HepG2 (cell line): ENCODE measurements around the gene KIF19. TPM values are rescaled to one million over a fixed set of nuclear protein-coding genes. Genes with fewer than 3 reads are reported as not detected.
A peak's percentile ranks its signal among the peaks of the same experiment; 100 is the strongest.

Experiments
- AGO1 ChIP-seq: fragments of 200-400 bp; formaldehyde crosslinking; IDR thresholded peaks from 2 replicates; pipeline ENCODE4 v1.6.1; 2017; ENCODE audit warnings: mild to moderate bottlenecking, low read depth, low read length, moderate library complexity; ENCODE audit not compliant: poor library complexity, severe bottlenecking
- AHR ChIP-seq: IDR thresholded peaks from 2 replicates; pipeline ENCODE4 v1.6.1; 2018; ENCODE audit warnings: missing genetic modification reagents, missing compliant biosample characterization
- ATF7 ChIP-seq, 2 experiments: fragments of 450-650 bp in 1 of 2; sonication (generic) in 1 of 2; formaldehyde crosslinking in 1 of 2; IDR thresholded peaks; 2 replicates each; pipeline versions ENCODE4 v1.4.0 to v1.6.1; 2016 to 2020; ENCODE audit warnings: antibody characterized with exemption in 1 of 2, mild to moderate bottlenecking in 1 of 2, missing genetic modification reagents in 1 of 2
- BRF2 ChIP-seq: sonication (generic); formaldehyde crosslinking; IDR thresholded peaks from 2 replicates; pipeline ENCODE4 v1.8.1; 2022; ENCODE audit warnings: mild to moderate bottlenecking, missing genetic modification reagents
- CC2D1A ChIP-seq: sonication (generic); formaldehyde crosslinking; IDR thresholded peaks from 2 replicates; pipeline ENCODE4 v1.8.1; 2023; ENCODE audit warnings: mild to moderate bottlenecking, missing genetic modification reagents
- HNRNPLL ChIP-seq: fragments of 200-400 bp; formaldehyde crosslinking; IDR thresholded peaks from 2 replicates; pipeline ENCODE4 v1.6.1; 2017; ENCODE audit warnings: mild to moderate bottlenecking, low read depth, low read length; ENCODE audit not compliant: poor library complexity, severe bottlenecking
- ISL2 ChIP-seq: sonication (generic); formaldehyde crosslinking; IDR thresholded peaks from 2 replicates; pipeline ENCODE4 v1.5.0; 2020; ENCODE audit warnings: missing genetic modification reagents
- ISX ChIP-seq: sonication (generic); formaldehyde crosslinking; conservative IDR thresholded peaks from 2 replicates; pipeline ENCODE4 v1.5.0; 2020; ENCODE audit warnings: missing genetic modification reagents
- KAT2B ChIP-seq: fragments of 150-350 bp; IDR thresholded peaks from 2 replicates; pipeline ENCODE4 v1.6.1; 2014; ENCODE audit warnings: low read depth, low read length, borderline replicate concordance
- KAT7 ChIP-seq: IDR thresholded peaks from 2 replicates; pipeline ENCODE4 v1.6.1; 2018; ENCODE audit warnings: borderline replicate concordance, missing compliant biosample characterization
- NR2F6 ChIP-seq, 2 experiments: IDR thresholded peaks; 2 replicates each; pipeline ENCODE4 v1.6.1; 2016; ENCODE audit warnings: antibody characterized with exemption in 1 of 2, mild to moderate bottlenecking in 1 of 2
- SMYD3 ChIP-seq: sonication (generic); formaldehyde crosslinking; IDR thresholded peaks from 2 replicates; pipeline ENCODE4 v1.8.1; 2023; ENCODE audit warnings: mild to moderate bottlenecking, missing genetic modification reagents
- SP5 ChIP-seq: IDR thresholded peaks from 2 replicates; pipeline ENCODE4 v1.6.1; 2016; ENCODE audit warnings: low read depth, borderline replicate concordance
- SSRP1 ChIP-seq: IDR thresholded peaks from 2 replicates; pipeline ENCODE4 v1.6.1; 2016; ENCODE audit warnings: control low read depth
- TFE3 ChIP-seq: IDR thresholded peaks from 2 replicates; pipeline ENCODE4 v1.6.1; 2016
- YEATS2 ChIP-seq: sonication (generic); formaldehyde crosslinking; IDR thresholded peaks from 2 replicates; pipeline ENCODE4 v1.4.0; 2020; ENCODE audit warnings: missing genetic modification reagents, borderline replicate concordance
- ZNF12 ChIP-seq: sonication (generic); formaldehyde crosslinking; IDR thresholded peaks from 2 replicates; pipeline ENCODE4 v1.5.0; 2020; ENCODE audit warnings: missing genetic modification reagents
- ZNF225 ChIP-seq: sonication (generic); formaldehyde crosslinking; IDR thresholded peaks from 2 replicates; pipeline ENCODE4 v1.4.0; 2020; ENCODE audit warnings: mild to moderate bottlenecking, missing genetic modification reagents
- ZNF274 ChIP-seq: sonication (generic); formaldehyde crosslinking; IDR thresholded peaks from 2 replicates; pipeline ENCODE4 v1.5.1; 2020; ENCODE audit warnings: mild to moderate bottlenecking, missing genetic modification reagents
- ZNF326 ChIP-seq: sonication (generic); formaldehyde crosslinking; IDR thresholded peaks from 2 replicates; pipeline ENCODE4 v1.4.0; 2020; ENCODE audit warnings: missing genetic modification reagents, borderline replicate concordance
- ZNF546 ChIP-seq: sonication (generic); formaldehyde crosslinking; conservative IDR thresholded peaks from 2 replicates; pipeline ENCODE4 v1.8.1; 2023; ENCODE audit warnings: mild to moderate bottlenecking, missing genetic modification reagents
- ZNF547 ChIP-seq: sonication (generic); formaldehyde crosslinking; IDR thresholded peaks from 2 replicates; pipeline ENCODE4 v1.5.1; 2020; ENCODE audit warnings: mild to moderate bottlenecking, missing genetic modification reagents
- ZNF737 ChIP-seq: sonication (generic); formaldehyde crosslinking; IDR thresholded peaks from 2 replicates; pipeline ENCODE4 v1.5.0; 2020; ENCODE audit warnings: missing genetic modification reagents, mild to moderate bottlenecking, borderline replicate concordance
- ZNF816 ChIP-seq: sonication (generic); formaldehyde crosslinking; IDR thresholded peaks from 2 replicates; pipeline ENCODE4 v1.8.0; 2022; ENCODE audit warnings: missing genetic modification reagents, mild to moderate bottlenecking, borderline replicate concordance
- ZSCAN9 ChIP-seq: IDR thresholded peaks from 2 replicates; pipeline ENCODE4 v1.6.1; 2016; ENCODE audit warnings: borderline replicate concordance
- polyA plus RNA-seq, 8 experiments: library from polyadenylated mRNA; depleted of rRNA in 3 of 8; stranded (reverse) in 7 of 8; unstranded in 1 of 8; fragments of >200 nt; fragmentation: Illumina TruSeq in 4 of 8; extraction: Trizol in 4 of 8; gene quantifications; 2 replicates each; pipeline versions ENCODE4 v1.2.1 to v1.2.3, GENCODE V29; 2011 to 2016; ENCODE audit warnings: low read depth in 4 of 8, missing spikeins in 1 of 8, mixed read lengths in 1 of 8; ENCODE audit not compliant: insufficient read depth in 1 of 8
- total RNA-seq, 5 experiments: library from RNA; depleted of rRNA; stranded (reverse); fragments of >200 nt; fragmentation: Illumina TruSeq; extraction: Trizol; gene quantifications; 2 replicates each; pipeline ENCODE4 v1.2.3, GENCODE V29; 2016; ENCODE audit warnings: low read depth in 1 of 5

The KIF19 gene
- total and polyA plus RNA-seq, 2 of the 13 experiments (the other 11 are each of a cell fraction or from before 2014, with no cell fraction given), result not detected

- no peak for TF ChIP-seq HNRNPLL
- TF ChIP-seq ZNF12 (CRISPR knock-in tag), result 0 out of 2 replicates have a peak, but pooled peaks have one; percentile 55
- TF ChIP-seq TFE3, result no peak
- TF ChIP-seq YEATS2 (CRISPR knock-in tag), result no peak; the same call in 1 of the 2 replicates
- no peak for TF ChIP-seq AHR (CRISPR knock-in tag)
- TF ChIP-seq KAT7 (CRISPR knock-in tag), result no peak
- TF ChIP-seq ZNF547 (CRISPR knock-in tag), result no peak
- TF ChIP-seq ATF7 (IDR thresholded peaks at IDR 0.05), result no peak
- no peak for TF ChIP-seq ATF7 (CRISPR knock-in tag; IDR thresholded peaks at IDR 0.05)
- peak; percentile 74; the same call in 1 of the 2 replicates for TF ChIP-seq ZNF225 (CRISPR knock-in tag)
- TF ChIP-seq KAT2B, result no peak
- TF ChIP-seq ZSCAN9 (CRISPR knock-in tag), result 0 out of 2 replicates have a peak, but pooled peaks have one; percentile 44
- TF ChIP-seq ZNF326, result no peak
- TF ChIP-seq ZNF274 (CRISPR knock-in tag), result no peak
- no peak for TF ChIP-seq BRF2
- 0 out of 2 replicates have a peak, but pooled peaks have one; percentile 39 for TF ChIP-seq ISL2 (CRISPR knock-in tag)
- TF ChIP-seq ISX (CRISPR knock-in tag), result no peak
- peak; percentile 35 for TF ChIP-seq AGO1
- TF ChIP-seq ZNF546 (CRISPR knock-in tag), result no peak
- TF ChIP-seq ZNF737 (CRISPR knock-in tag), result no peak
- no peak for TF ChIP-seq SMYD3
- no peak for TF ChIP-seq SSRP1 (CRISPR knock-in tag)
- TF ChIP-seq CC2D1A (CRISPR knock-in tag), result 0 out of 2 replicates have a peak, but pooled peaks have one; percentile 45
- TF ChIP-seq ZNF816 (CRISPR knock-in tag), result no peak
- no peak for TF ChIP-seq NR2F6 (IDR thresholded peaks at IDR 0.05)
- peak; percentile 51; the same call in 1 of the 2 replicates for TF ChIP-seq NR2F6 (CRISPR knock-in tag; IDR thresholded peaks at IDR 0.05)
- no peak for TF ChIP-seq SP5 (CRISPR knock-in tag)
Observed at GRCh38 chr17:74354123-74354522, 28.1 kb downstream of the KIF19 start (continued).
